A549 (cell line): ENCODE measurements around the gene HMCES. TPM values are rescaled to one million over a fixed set of nuclear protein-coding genes. Genes with fewer than 3 reads are reported as not detected.

Experiments
- ATAC-seq, 2 experiments: fragments of 200-7000 bp in 1 of 2; fragments of >200 bp in 1 of 2; cut with Nextera tagmentation in 1 of 2; cut with Tn5 transposase in 1 of 2; 3 replicates each; pipeline versions ENCODE4 v1.8.0 to v1.9.1; 2018 to 2020; ENCODE audit warnings: mild to moderate bottlenecking in 1 of 2, moderate library complexity in 1 of 2
- CTCF ChIA-PET: fragments of 300-600 bp; sonication (Branson Sonifier 250); formaldehyde crosslinking; extraction: SDS; loops from one replicate; lab custom pipeline; 2021; ENCODE audit warnings: antibody characterized with exemption, inconsistent platforms; lab: Yijun Ruan, JAX
- POLR2A ChIA-PET: fragments of 350-600 bp; formaldehyde crosslinking; extraction: SDS; loops from one replicate; lab custom pipeline; 2021; ENCODE audit warnings: antibody characterized with exemption, inconsistent platforms; lab: Yijun Ruan, JAX
- DNase-seq, 2 experiments: peaks; one replicate each; pipeline versions ENCODE4 v3.0.0 to v3.0.0-alpha.2; 2011 to 2016; ENCODE audit warnings: low read depth in 1 of 2, low spot score in 1 of 2
- FAIRE-seq: peaks from 2 replicates; lab custom pipeline; 2011; peaks lifted over from hg19 to GRCh38; lab: Jason Lieb, UNC
- H3K27ac ChIP-seq, 2 experiments: fragments of >200 bp; sonication (Bioruptor Twin); formaldehyde crosslinking; 3 replicates each; pipeline ENCODE4 v1.5.1; 2016 to 2017
- H3K4me1 ChIP-seq: fragments of >200 bp; sonication (Bioruptor Twin); formaldehyde crosslinking; 3 replicates; pipeline ENCODE4 v1.6.1; 2016
- H3K4me2 ChIP-seq: fragments of >200 bp; sonication (Bioruptor Twin); formaldehyde crosslinking; 3 replicates; pipeline ENCODE4 v1.6.1; 2016
- H3K4me3 ChIP-seq: fragments of >200 bp; sonication (Bioruptor Twin); formaldehyde crosslinking; 3 replicates; pipeline ENCODE4 v1.5.1; 2016
- H3K9me3 ChIP-seq: fragments of >200 bp; sonication (Bioruptor Twin); formaldehyde crosslinking; 3 replicates; pipeline ENCODE4 v1.6.1; 2016
- CBX8 ChIP-seq: fragments of 200-600 bp; sonication (generic); IDR thresholded peaks from 2 replicates; pipeline ENCODE4 v1.6.1; 2016
- CHD2 ChIP-seq: fragments of 150-350 bp; IDR thresholded peaks from 2 replicates; pipeline ENCODE4 v1.6.1; 2014; ENCODE audit warnings: low read length; ENCODE audit not compliant: partially characterized antibody
- FOSB ChIP-seq: fragments of 250-450 bp; sonication (Bioruptor Pico); IDR thresholded peaks from 2 replicates; pipeline ENCODE4 v1.5.0; 2020; ENCODE audit warnings: mild to moderate bottlenecking, moderate library complexity
- HOXA7 ChIP-seq: fragments of 250-450 bp; sonication (Bioruptor Pico); IDR thresholded peaks from 2 replicates; pipeline ENCODE4 v1.5.0; 2020; ENCODE audit warnings: mild to moderate bottlenecking, moderate library complexity
- MYC ChIP-seq: IDR thresholded peaks from 2 replicates; pipeline ENCODE4 v1.6.1; 2012; ENCODE audit warnings: mild to moderate bottlenecking, inconsistent platforms, low read length, improper control_type of control experiment, borderline replicate concordance
- PHF8 ChIP-seq: fragments of 200-600 bp; sonication (generic); IDR thresholded peaks from 2 replicates; pipeline ENCODE4 v1.6.1; 2016; ENCODE audit warnings: low read depth, mild to moderate bottlenecking, antibody characterized with exemption, moderate library complexity, borderline replicate concordance
- POLR2AphosphoS2 ChIP-seq: conservative IDR thresholded peaks from 2 replicates; pipeline ENCODE4 v1.6.1; 2012; ENCODE audit warnings: low read length, improper control_type of control experiment, inconsistent platforms
- RAD21 ChIP-seq, 2 experiments: fragments of >200 bp in 1 of 2; sonication (Bioruptor Twin) in 1 of 2; formaldehyde crosslinking in 1 of 2; IDR thresholded peaks in 1 of 2; conservative IDR thresholded peaks in 1 of 2; 2 replicates in 1 of 2; 3 replicates in 1 of 2; pipeline ENCODE4 v1.6.1; 2012 to 2018; ENCODE audit warnings: inconsistent platforms in 1 of 2
- RARB ChIP-seq: fragments of 250-450 bp; sonication (Bioruptor Pico); IDR thresholded peaks from 2 replicates; pipeline ENCODE4 v1.8.0; 2021; ENCODE audit warnings: mild to moderate bottlenecking, moderate library complexity
- RFX5 ChIP-seq: fragments of 450-650 bp; IDR thresholded peaks from 2 replicates; pipeline ENCODE4 v1.7.1; 2014; ENCODE audit warnings: antibody characterized with exemption, mild to moderate bottlenecking, moderate library complexity
- TP53 ChIP-seq: fragments of 250-450 bp; sonication (Bioruptor Pico); IDR thresholded peaks from 2 replicates; pipeline ENCODE4 v1.5.0; 2021; ENCODE audit warnings: mild to moderate bottlenecking, moderate library complexity
- WGBS: methylation state at CpG from one replicate; pipeline ENCODE4 v1.1.6; 2017; ENCODE audit errors: missing lambda C conversion rate; 5-methylcytosine and 5-hydroxymethylcytosine counted together
- polyA plus RNA-seq, 4 experiments: library from polyadenylated mRNA; depleted of rRNA in 3 of 4; stranded (reverse); fragments of >200 nt; fragmentation: RNase III in 1 of 4; extraction: RNeasy Plus Mini Kit Qiagen cat#74134 plus additional on column Dnase treatment in 1 of 4; gene quantifications; 2 replicates in 3 of 4; 3 replicates in 1 of 4; pipeline ENCODE4 v1.2.3, GENCODE V29; 2011 to 2017
- TF ChIP-seq, protein P1 (sequence below): IDR thresholded peaks from 2 replicates; pipeline ENCODE4 v1.6.1; 2012
- TF ChIP-seq, protein P2 (sequence below): fragments of 250-450 bp; sonication (Bioruptor Pico); IDR thresholded peaks from 2 replicates; pipeline ENCODE4 v1.5.0; 2020; ENCODE audit warnings: low read depth, mild to moderate bottlenecking, moderate library complexity
- TF ChIP-seq, protein P3 (sequence below): fragments of 200-600 bp; sonication (generic); IDR thresholded peaks from 2 replicates; pipeline ENCODE4 v1.6.1; 2016; ENCODE audit warnings: antibody characterized with exemption, mild to moderate bottlenecking, moderate library complexity
- TF ChIP-seq, protein P4 (sequence below): IDR thresholded peaks from 2 replicates; pipeline ENCODE4 v1.6.1; 2012

Gene HMCES
- polyA plus RNA-seq, 2 of the 4 experiments (the other 2 are of a cell fraction) = 35.2 to 39.9 TPM

DNA sequence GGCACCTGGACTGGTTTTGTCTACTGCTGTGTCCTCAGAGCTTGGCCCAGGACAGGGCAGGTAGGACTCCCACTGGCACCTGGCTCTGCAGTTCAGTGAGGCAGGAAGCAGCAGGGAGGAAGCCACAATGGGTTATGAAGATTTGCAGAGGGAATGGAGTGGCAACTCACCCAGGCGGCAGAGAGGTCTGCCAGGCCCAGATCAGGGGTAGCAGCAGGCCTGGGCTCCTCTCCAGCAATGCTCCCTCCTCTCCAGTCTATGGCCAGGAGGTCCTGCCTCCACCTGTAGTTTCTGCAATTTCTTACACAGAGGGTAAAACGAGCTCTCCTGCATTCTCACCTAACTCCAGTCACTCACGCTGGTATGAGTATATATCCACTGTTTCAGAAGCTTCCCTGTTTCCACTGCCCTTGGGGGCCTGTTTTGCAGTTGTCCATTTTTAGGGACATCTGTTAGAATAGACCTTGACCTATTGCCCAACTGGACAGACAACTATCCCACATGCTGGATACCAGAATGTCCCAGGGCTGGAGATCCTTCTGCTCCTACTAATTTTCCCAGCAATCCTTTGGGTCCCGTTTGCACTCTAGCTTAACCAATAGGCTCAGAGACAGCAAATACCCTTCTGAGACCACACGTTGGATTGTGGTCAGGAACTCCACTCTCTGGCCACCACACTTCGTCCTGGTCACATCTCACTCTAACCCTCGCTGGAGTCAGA, 35.2 kb downstream of the HMCES start:
- TF ChIP-seq HOXA7 (CRISPR knock-in tag) (peak; percentile 88; the same call in 1 of the 2 replicates), TP53 (CRISPR knock-in tag) (peak; percentile 91), RARB (CRISPR knock-in tag) (0 out of 2 replicates have a peak, but pooled peaks have one; percentile 21), FOSB (CRISPR knock-in tag) (peak; percentile 21; the same call in 1 of the 2 replicates), CHD2 (no peak), POLR2AphosphoS2 (0 out of 2 replicates have a peak, but pooled peaks have one; percentile 29)
- TF ChIP-seq, protein P1, sequence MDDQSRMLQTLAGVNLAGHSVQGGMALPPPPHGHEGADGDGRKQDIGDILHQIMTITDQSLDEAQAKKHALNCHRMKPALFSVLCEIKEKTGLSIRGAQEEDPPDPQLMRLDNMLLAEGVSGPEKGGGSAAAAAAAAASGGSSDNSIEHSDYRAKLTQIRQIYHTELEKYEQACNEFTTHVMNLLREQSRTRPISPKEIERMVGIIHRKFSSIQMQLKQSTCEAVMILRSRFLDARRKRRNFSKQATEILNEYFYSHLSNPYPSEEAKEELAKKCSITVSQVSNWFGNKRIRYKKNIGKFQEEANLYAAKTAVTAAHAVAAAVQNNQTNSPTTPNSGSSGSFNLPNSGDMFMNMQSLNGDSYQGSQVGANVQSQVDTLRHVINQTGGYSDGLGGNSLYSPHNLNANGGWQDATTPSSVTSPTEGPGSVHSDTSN = peak; percentile 37; the same call in 1 of the 2 replicates
- TF ChIP-seq, protein P2, sequence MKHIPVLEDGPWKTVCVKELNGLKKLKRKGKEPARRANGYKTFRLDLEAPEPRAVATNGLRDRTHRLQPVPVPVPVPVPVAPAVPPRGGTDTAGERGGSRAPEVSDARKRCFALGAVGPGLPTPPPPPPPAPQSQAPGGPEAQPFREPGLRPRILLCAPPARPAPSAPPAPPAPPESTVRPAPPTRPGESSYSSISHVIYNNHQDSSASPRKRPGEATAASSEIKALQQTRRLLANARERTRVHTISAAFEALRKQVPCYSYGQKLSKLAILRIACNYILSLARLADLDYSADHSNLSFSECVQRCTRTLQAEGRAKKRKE (CRISPR knock-in tag) = no peak
- no peaks in the 10 kb centered on the region for H3K9me3 ChIP-seq
- peaks cover 15% of the 10 kb centered on the region for H3K4me1 ChIP-seq
- H3K4me2 ChIP-seq = peak overlapping the region; percentile 99
- peak overlapping the region; percentile 97 for H3K4me3 ChIP-seq
- ChIA-PET CTCF (interaction anchor here (1.4 kb wide), 1 partner anchor 10 kb away, joined by 3 read pairs; no protein-coding TSS in a partner anchor), POLR2A (interaction anchor here (1.5 kb wide), 1 partner anchor 192 kb away, joined by 3 read pairs; the partner anchor contains the start of gene RAB43)
- peak overlapping the region in 1 of 2 experiments; percentile 99; a peak in 3 of 6 replicates for H3K27ac ChIP-seq
- FAIRE-seq = no peak
- WGBS = 69% methylated on average over 7 of the region's 7 CpGs
- DNase-seq = peak in 1 of 2 experiments; percentile 30
- ATAC-seq = peak; percentile 6 to 10; a peak in 4 of 6 replicates

DNA sequence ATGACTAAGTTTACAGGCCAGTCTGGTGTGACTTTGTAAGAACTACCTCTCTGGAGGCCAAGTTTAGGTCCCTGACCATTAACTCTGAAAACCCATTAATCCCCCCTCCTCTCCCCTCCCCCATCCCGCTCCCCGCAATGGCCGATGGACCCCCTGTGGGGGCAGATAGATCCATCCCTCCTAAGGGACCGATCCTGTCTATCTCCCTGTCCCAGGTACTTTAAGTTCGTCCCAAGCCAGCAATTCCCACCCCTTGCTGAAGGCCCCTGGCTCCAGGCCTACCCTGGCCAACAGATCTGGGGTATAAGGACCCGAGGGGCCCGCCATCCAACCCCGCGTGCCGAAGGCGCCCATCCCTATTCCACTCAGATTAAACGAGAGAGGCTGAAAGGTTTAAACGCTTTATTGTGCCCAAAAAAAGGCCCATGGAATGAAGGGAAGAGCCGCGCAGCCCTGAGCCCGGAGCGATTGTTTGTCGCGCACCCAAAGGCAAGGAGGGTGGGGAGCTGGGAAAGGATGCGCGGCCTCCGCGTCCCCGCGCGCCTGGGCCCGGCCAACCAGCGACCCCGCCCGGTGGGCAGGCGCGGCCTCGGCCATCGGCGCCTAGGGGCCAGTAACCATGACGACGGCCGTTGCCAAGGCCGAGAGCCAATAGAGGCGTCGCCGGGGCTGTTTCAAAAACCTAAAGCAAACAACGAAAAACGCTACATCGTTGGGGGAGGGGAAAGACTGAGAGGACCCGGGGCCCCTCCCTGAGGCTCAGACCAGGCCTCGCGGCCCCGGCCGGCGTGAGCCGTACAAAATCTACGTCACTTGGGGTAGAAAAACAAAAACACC, 35.9 kb downstream of the HMCES start:
- TF ChIP-seq RAD21 (conservative IDR thresholded peaks at IDR 0.05 in 1 of 2, IDR thresholded peaks at IDR 0.05 in 1 of 2) (0 out of 5 replicates have a peak, but pooled peaks of 1 of the 2 experiments have one; percentile 9), MYC (no peak), POLR2AphosphoS2 (0 out of 2 replicates have a peak, but pooled peaks have one; percentile 2), FOSB (CRISPR knock-in tag) (peak; percentile 16; the same call in 1 of the 2 replicates), CBX8 (no peak), PHF8 (no peak), RFX5 (peak; percentile 80; the same call in 1 of the 2 replicates)
- TF ChIP-seq, protein P3, sequence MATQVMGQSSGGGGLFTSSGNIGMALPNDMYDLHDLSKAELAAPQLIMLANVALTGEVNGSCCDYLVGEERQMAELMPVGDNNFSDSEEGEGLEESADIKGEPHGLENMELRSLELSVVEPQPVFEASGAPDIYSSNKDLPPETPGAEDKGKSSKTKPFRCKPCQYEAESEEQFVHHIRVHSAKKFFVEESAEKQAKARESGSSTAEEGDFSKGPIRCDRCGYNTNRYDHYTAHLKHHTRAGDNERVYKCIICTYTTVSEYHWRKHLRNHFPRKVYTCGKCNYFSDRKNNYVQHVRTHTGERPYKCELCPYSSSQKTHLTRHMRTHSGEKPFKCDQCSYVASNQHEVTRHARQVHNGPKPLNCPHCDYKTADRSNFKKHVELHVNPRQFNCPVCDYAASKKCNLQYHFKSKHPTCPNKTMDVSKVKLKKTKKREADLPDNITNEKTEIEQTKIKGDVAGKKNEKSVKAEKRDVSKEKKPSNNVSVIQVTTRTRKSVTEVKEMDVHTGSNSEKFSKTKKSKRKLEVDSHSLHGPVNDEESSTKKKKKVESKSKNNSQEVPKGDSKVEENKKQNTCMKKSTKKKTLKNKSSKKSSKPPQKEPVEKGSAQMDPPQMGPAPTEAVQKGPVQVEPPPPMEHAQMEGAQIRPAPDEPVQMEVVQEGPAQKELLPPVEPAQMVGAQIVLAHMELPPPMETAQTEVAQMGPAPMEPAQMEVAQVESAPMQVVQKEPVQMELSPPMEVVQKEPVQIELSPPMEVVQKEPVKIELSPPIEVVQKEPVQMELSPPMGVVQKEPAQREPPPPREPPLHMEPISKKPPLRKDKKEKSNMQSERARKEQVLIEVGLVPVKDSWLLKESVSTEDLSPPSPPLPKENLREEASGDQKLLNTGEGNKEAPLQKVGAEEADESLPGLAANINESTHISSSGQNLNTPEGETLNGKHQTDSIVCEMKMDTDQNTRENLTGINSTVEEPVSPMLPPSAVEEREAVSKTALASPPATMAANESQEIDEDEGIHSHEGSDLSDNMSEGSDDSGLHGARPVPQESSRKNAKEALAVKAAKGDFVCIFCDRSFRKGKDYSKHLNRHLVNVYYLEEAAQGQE = 0 out of 2 replicates have a peak, but pooled peaks have one; percentile 28
- TF ChIP-seq, protein P4, sequence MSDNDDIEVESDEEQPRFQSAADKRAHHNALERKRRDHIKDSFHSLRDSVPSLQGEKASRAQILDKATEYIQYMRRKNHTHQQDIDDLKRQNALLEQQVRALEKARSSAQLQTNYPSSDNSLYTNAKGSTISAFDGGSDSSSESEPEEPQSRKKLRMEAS = 0 out of 2 replicates have a peak, but pooled peaks have one; percentile 18
- TF ChIP-seq, all 56 proteins: peak for 6
- ChIA-PET CTCF (interaction anchor here (0.6 to 2.4 kb wide), 7 partner anchors 9 to 153 kb away, joined by 3 to 12 read pairs (median 4); no protein-coding TSS in a partner anchor), POLR2A (interaction anchor here (1.5 to 2.2 kb wide), 2 partner anchors 35 to 261 kb away, joined by 3 to 6 read pairs; no protein-coding TSS in a partner anchor)
- 1% methylated on average over 38 of the region's 53 CpGs for WGBS
- ATAC-seq (peak in 1 of 2 experiments; percentile 60; a peak in 3 of 6 replicates), DNase-seq (peak; percentile 73 to 80), FAIRE-seq (no peak)
- H3K4me2 ChIP-seq = peak overlapping the region; percentile 99
- no peaks in the 10 kb centered on the region for H3K9me3 ChIP-seq
- peaks cover 15% of the 10 kb centered on the region for H3K4me1 ChIP-seq
- H3K4me3 ChIP-seq = peak overlapping the region; percentile 97
- H3K27ac ChIP-seq = peak overlapping the region; percentile 93 to 99
